ENCODE measurements around the gene GNG11. TPM values are rescaled to one million over a fixed set of nuclear protein-coding genes. Genes with fewer than 3 reads are reported as not detected.
A peak's percentile ranks its signal among the peaks of the same experiment; 100 is the strongest.

Gene GNG11
- total RNA-seq, 4 donors from 2014 or later: 23.9 to 106 (median 40.9) TPM

GRCh38 chr7:93960986-93961385 is 39.5 kb downstream of the GNG11 start:
- no peak for ATAC-seq (ENCODE audit: low FRiP score)
- no peak for DNase-seq (ENCODE audit: low spot score)
- TF ChIP-seq CTCF (IDR thresholded peaks at IDR 0.05): no peak

- no peak for DNase-seq (ENCODE audit: low spot score)
- ATAC-seq (ENCODE audit: low FRiP score): no peak
- TF ChIP-seq CTCF (IDR thresholded peaks at IDR 0.05): no peak
Observed at GRCh38 chr7:93964262-93964661, 42.7 kb downstream of the GNG11 start.

GRCh38 chr7:93964813-93965212 is 43.3 kb downstream of the GNG11 start:
- DNase-seq (ENCODE audit: low spot score) (no peak), ATAC-seq (ENCODE audit: low FRiP score) (no peak)
- no peak for TF ChIP-seq CTCF (IDR thresholded peaks at IDR 0.05)

GRCh38 chr7:93968911-93969620 is 47.5 kb downstream of the GNG11 start:
- TF ChIP-seq CTCF (IDR thresholded peaks at IDR 0.05): no peak
- DNase-seq (ENCODE audit: low spot score) (no peak), ATAC-seq (ENCODE audit: low FRiP score) (peak; percentile 19)

GRCh38 chr7:93972029-93972725 is 50.6 kb downstream of the GNG11 start:
- DNase-seq (ENCODE audit: low spot score): no peak
- no peak for TF ChIP-seq CTCF (IDR thresholded peaks at IDR 0.05)
- no peak for ATAC-seq (ENCODE audit: low FRiP score)

- no peak for DNase-seq (ENCODE audit: low spot score)
- ATAC-seq (ENCODE audit: low FRiP score): no peak
- no peak for TF ChIP-seq CTCF (IDR thresholded peaks at IDR 0.05)
Observed at GRCh38 chr7:93973134-93973533, 51.6 kb downstream of the GNG11 start.

All from omental fat pad (tissue), 4 donors.